ENCODE measurements around the gene IL13RA2. TPM values are rescaled to one million over a fixed set of nuclear protein-coding genes. Genes with fewer than 3 reads are reported as not detected.

Gene IL13RA2
- total RNA-seq, 1 experiment from 2014 or later = not detected

DNA sequence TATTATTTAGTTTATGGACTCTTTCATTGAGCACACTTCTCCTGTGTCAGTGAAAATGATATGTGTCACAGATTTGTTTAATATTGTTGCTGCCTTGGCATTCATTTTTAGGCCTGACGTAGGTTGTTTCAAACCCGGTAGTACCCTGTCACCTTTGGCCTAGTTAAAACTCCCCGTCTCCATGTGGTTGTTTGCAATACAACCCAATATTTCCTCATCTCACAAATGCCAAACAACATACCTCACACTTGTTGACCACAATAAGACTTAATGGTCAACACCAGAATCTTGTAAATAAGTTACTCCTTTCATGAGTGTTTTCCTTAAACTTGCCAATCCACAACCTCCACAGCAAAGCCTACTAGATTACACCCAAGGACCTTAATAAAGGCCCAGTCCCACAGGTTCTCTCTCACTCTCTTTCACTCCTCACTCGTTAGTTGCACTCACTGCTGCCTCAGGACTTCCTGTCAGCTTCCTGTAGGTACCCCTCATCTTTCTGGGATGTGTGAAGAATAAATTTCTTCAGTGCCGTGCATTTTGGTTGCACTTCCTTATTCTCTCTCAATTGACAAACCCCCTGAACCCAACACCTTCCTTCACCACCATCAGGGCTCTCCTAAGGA, 31.3 kb downstream of the IL13RA2 start (continued):
- TF ChIP-seq ELF1 (IDR thresholded peaks at IDR 0.05; ENCODE audit: borderline replicate concordance, low read depth) (no peak), POLR2A (IDR thresholded peaks at IDR 0.05; ENCODE audit: borderline replicate concordance, extremely low read depth, insufficient read depth, insufficient read length) (no peak), YY1 (IDR thresholded peaks at IDR 0.05; ENCODE audit: extremely low read depth, insufficient replicate concordance, low read depth, low read length) (no peak)
- TF ChIP-seq, protein P1, sequence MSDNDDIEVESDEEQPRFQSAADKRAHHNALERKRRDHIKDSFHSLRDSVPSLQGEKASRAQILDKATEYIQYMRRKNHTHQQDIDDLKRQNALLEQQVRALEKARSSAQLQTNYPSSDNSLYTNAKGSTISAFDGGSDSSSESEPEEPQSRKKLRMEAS (IDR thresholded peaks at IDR 0.05) = no peak

DNA sequence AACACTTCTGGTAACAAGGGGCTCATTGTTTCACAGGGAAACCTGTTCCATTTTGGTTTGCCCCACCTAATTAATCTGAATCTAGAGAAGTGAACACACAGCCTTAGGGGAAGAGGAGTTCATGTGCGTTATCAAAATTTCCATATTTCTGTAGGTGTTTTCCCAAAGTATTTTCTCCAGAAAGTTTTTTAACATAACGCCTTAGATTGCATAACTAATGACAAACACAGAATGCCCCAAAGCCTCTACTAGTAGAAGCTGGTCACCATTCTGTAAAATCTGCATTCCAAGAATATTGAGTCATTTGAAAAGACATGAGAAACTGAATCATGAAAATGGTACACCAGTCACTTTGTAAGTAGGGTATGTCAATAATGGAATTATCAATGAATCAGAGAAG, 41.1 kb downstream of the IL13RA2 start:
- no peak for DNase-seq (ENCODE audit: low read depth, low spot score)
- ChIA-PET POLR2A (no interaction called here), CTCF (no interaction called here), RAD21 (ENCODE audit: low non-redundant PET in 1 of 2, low total read pairs in 2 of 2, uncharacterized antibody in 2 of 2, unreplicated experiment in 2 of 2) (no interaction called here)
- Histone ChIP-seq H3K79me2 (ENCODE audit: insufficient read depth, low read length) (no peaks in the 10 kb centered on the region), H3K9ac (ENCODE audit: low read length) (no peak overlapping the region), H4K20me1 (ENCODE audit: insufficient read depth) (no peaks in the 10 kb centered on the region), H3K4me1 (ENCODE audit: control insufficient read depth in 1 of 2, insufficient read depth in 2 of 2, low read length in 2 of 2) (no peaks in the 10 kb centered on the region), H3K27ac (ENCODE audit: low read depth, low read length) (no peak overlapping the region), H3K27me3 (ENCODE audit: insufficient read depth, low read length) (no peaks in the 10 kb centered on the region), H3K36me3 (ENCODE audit: control insufficient read depth in 1 of 2, insufficient read depth in 2 of 2, low read length in 2 of 2) (no peaks in the 10 kb centered on the region), H3K4me2 (ENCODE audit: low read length) (no peak overlapping the region), H3K9me3 (ENCODE audit: control insufficient read depth in 1 of 2, insufficient read depth in 1 of 2, low read depth in 1 of 2, low read length in 2 of 2) (no peaks in the 10 kb centered on the region), H3K4me3 (replicated peaks in 1 of 2; ENCODE audit: low read depth in 1 of 2, low read length in 2 of 2) (no peak overlapping the region), H2AFZ (ENCODE audit: low read depth, low read length, poor library complexity, severe bottlenecking) (no peak overlapping the region), H3K9me2 (ENCODE audit: insufficient read depth) (no peaks in the 10 kb centered on the region)
- no peak for ATAC-seq
- TF ChIP-seq, protein P2, sequence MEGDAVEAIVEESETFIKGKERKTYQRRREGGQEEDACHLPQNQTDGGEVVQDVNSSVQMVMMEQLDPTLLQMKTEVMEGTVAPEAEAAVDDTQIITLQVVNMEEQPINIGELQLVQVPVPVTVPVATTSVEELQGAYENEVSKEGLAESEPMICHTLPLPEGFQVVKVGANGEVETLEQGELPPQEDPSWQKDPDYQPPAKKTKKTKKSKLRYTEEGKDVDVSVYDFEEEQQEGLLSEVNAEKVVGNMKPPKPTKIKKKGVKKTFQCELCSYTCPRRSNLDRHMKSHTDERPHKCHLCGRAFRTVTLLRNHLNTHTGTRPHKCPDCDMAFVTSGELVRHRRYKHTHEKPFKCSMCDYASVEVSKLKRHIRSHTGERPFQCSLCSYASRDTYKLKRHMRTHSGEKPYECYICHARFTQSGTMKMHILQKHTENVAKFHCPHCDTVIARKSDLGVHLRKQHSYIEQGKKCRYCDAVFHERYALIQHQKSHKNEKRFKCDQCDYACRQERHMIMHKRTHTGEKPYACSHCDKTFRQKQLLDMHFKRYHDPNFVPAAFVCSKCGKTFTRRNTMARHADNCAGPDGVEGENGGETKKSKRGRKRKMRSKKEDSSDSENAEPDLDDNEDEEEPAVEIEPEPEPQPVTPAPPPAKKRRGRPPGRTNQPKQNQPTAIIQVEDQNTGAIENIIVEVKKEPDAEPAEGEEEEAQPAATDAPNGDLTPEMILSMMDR (IDR thresholded peaks at IDR 0.05 in 2 of 3, conservative IDR thresholded peaks at IDR 0.05 in 1 of 3; ENCODE audit: borderline replicate concordance in 1 of 3, insufficient read depth in 1 of 3, low read depth in 2 of 3, low read length in 2 of 3) = no peak
- TF ChIP-seq JUND (IDR thresholded peaks at IDR 0.05) (no peak), CBX3 (IDR thresholded peaks at IDR 0.05; ENCODE audit: low read depth) (no peak), ZNF274 (IDR thresholded peaks at IDR 0.05; ENCODE audit: low read depth, low read length) (no peak), FOSL1 (IDR thresholded peaks at IDR 0.05; ENCODE audit: low read depth) (no peak), SIN3A (IDR thresholded peaks at IDR 0.05; ENCODE audit: low read depth) (no peak), RAD21 (IDR thresholded peaks at IDR 0.05; ENCODE audit: low read depth) (no peak), SRF (IDR thresholded peaks at IDR 0.05; ENCODE audit: low read depth) (no peak), TCF7L2 (IDR thresholded peaks at IDR 0.05; ENCODE audit: borderline replicate concordance, extremely low read depth, insufficient read depth, insufficient read length) (no peak), POLR2A (IDR thresholded peaks at IDR 0.05; ENCODE audit: borderline replicate concordance, extremely low read depth, insufficient read depth, insufficient read length) (no peak), EZH2 (IDR thresholded peaks at IDR 0.05) (no peak), EZH2phosphoT487 (IDR thresholded peaks at IDR 0.05; ENCODE audit: borderline replicate concordance) (no peak)
- TF ChIP-seq, protein P3, sequence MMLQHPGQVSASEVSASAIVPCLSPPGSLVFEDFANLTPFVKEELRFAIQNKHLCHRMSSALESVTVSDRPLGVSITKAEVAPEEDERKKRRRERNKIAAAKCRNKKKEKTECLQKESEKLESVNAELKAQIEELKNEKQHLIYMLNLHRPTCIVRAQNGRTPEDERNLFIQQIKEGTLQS (IDR thresholded peaks at IDR 0.05) = no peak
- TF ChIP-seq, protein P4, sequence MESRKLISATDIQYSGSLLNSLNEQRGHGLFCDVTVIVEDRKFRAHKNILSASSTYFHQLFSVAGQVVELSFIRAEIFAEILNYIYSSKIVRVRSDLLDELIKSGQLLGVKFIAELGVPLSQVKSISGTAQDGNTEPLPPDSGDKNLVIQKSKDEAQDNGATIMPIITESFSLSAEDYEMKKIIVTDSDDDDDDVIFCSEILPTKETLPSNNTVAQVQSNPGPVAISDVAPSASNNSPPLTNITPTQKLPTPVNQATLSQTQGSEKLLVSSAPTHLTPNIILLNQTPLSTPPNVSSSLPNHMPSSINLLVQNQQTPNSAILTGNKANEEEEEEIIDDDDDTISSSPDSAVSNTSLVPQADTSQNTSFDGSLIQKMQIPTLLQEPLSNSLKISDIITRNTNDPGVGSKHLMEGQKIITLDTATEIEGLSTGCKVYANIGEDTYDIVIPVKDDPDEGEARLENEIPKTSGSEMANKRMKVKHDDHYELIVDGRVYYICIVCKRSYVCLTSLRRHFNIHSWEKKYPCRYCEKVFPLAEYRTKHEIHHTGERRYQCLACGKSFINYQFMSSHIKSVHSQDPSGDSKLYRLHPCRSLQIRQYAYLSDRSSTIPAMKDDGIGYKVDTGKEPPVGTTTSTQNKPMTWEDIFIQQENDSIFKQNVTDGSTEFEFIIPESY (IDR thresholded peaks at IDR 0.05; ENCODE audit: extremely low read depth, insufficient replicate concordance, low read length) = no peak
- TF ChIP-seq, protein P1 (IDR thresholded peaks at IDR 0.05) = no peak
- intact Hi-C loops (cut with micrococcal nuclease) = no loop called here
- BruUV-seq (replicated peaks) = no TSS peak

All from HCT116 (cell line).